Measurements from ENCODE around the gene AIFM3. TPM values are rescaled to one million over a fixed set of nuclear protein-coding genes. Genes with fewer than 3 reads are reported as not detected.
"Not testable (repeated sequence)": the region's sequence is repeated elsewhere in the genome, so short reads cannot be mapped to it uniquely, and the experiment has no call there.

AIFM3 gene
- polyA plus RNA-seq, 3 donors = 0.68 to 0.87 (median 0.79) TPM

GRCh38 chr22:20994902-20995241 is 27.8 kb downstream of the AIFM3 start:
- H3K27ac ChIP-seq (ENCODE audit: low read depth, low read length) = no peak overlapping the region
- WGBS, 3 donors = 89 to 91% (median 90%) methylated on average over 10 of the region's 10 CpGs

- H3K27ac ChIP-seq (ENCODE audit: low read depth, low read length) = no peak overlapping the region
- 90 to 91% (median 90%) methylated on average over 20 to 23 of the region's 23 CpGs for WGBS, 3 donors
Measured at GRCh38 chr22:20995329-20996030, 28.4 kb downstream of the AIFM3 start.

GRCh38 chr22:20996031-20996410 is 29.0 kb downstream of the AIFM3 start:
- no peak overlapping the region for H3K27ac ChIP-seq (ENCODE audit: low read depth, low read length)
- WGBS, 3 donors = 95 to 99% (median 97%) methylated on average over 10 of the region's 10 CpGs

GRCh38 chr22:20996598-20997535 is 29.8 kb downstream of the AIFM3 start:
- WGBS, 3 donors = 87 to 92% (median 91%) methylated on average over 27 of the region's 27 CpGs
- no peak overlapping the region for H3K27ac ChIP-seq (ENCODE audit: low read depth, low read length)

GRCh38 chr22:20997536-20998257 is 30.6 kb downstream of the AIFM3 start:
- no peak overlapping the region for H3K27ac ChIP-seq (ENCODE audit: low read depth, low read length)
- WGBS, 3 donors = 77 to 86% (median 85%) methylated on average over 13 of the region's 13 CpGs

- 65 to 73% (median 69%) methylated on average over 7 of the region's 7 CpGs for whole genome bisulfite sequencing, 3 donors
Measured at GRCh38 chr22:20998411-20999336, 31.6 kb downstream of the AIFM3 start.

GRCh38 chr22:20999350-21000206 is 32.5 kb downstream of the AIFM3 start:
- no peak overlapping the region for H3K27ac ChIP-seq (ENCODE audit: low read depth, low read length)

More at GRCh38 chr22:20998411-20999336, 31.6 kb downstream of the AIFM3 start:
- H3K27ac ChIP-seq (ENCODE audit: low read depth, low read length) = no peak overlapping the region

GRCh38 chr22:21000207-21000986 is 33.3 kb downstream of the AIFM3 start:
- 44 to 61% (median 53%) methylated on average over 22 of the region's 22 CpGs for WGBS, 3 donors
- no peak overlapping the region for H3K27ac ChIP-seq (ENCODE audit: low read depth, low read length)

More at GRCh38 chr22:20999350-21000206, 32.5 kb downstream of the AIFM3 start:
- 90 to 93% (median 92%) methylated on average over 26 to 27 of the region's 27 CpGs for WGBS, 3 donors

GRCh38 chr22:21000987-21001600 is 34.0 kb downstream of the AIFM3 start:
- 1 to 3% (median 3%) methylated on average over 26 of the region's 26 CpGs for WGBS, 3 donors
- peak overlapping the region; percentile 75 for H3K27ac ChIP-seq (ENCODE audit: low read depth, low read length)

- 0 to 1% (median 0%) methylated on average over 79 to 83 of the region's 83 CpGs for WGBS, 3 donors
- H3K27ac ChIP-seq (ENCODE audit: low read depth, low read length) = peak within 1 kb of the TSS; percentile 84
Measured at GRCh38 chr22:21001601-21002325, 34.7 kb downstream of the AIFM3 start, which contains the start of gene THAP7. Gene THAP7 (minus strand): TSS chr22:21002118. CDS start chr22:21001911, 207 bp downstream.

GRCh38 chr22:21003782-21004181 is 36.7 kb downstream of the AIFM3 start:
- no peak overlapping the region for H3K27ac ChIP-seq (ENCODE audit: low read depth, low read length)
- 63 to 81% (median 81%) methylated on average over 4 of the region's 4 CpGs for WGBS, 3 donors

- H3K27ac ChIP-seq (ENCODE audit: low read depth, low read length) = not testable (repeated sequence)
- WGBS, 3 donors = 77 to 89% (median 88%) methylated on average over 13 of the region's 13 CpGs
Measured at GRCh38 chr22:21009208-21009607, 42.2 kb downstream of the AIFM3 start.

- 45 to 62% (median 60%) methylated on average over 10 of the region's 10 CpGs for WGBS, 3 donors
- no peak overlapping the region for H3K27ac ChIP-seq (ENCODE audit: low read depth, low read length)
Measured at GRCh38 chr22:21009638-21010425, 42.8 kb downstream of the AIFM3 start.

GRCh38 chr22:21010426-21011113 is 43.5 kb downstream of the AIFM3 start:
- WGBS, 3 donors = 87 to 98% (median 88%) methylated on average over 3 of the region's 3 CpGs
- H3K27ac ChIP-seq (ENCODE audit: low read depth, low read length) = no peak overlapping the region
